Endodermal cell (in vitro differentiated cells): ENCODE measurements around the gene ATP5PB. TPM values are rescaled to one million over a fixed set of nuclear protein-coding genes. Genes with fewer than 3 reads are reported as not detected.
A peak's percentile ranks its signal among the peaks of the same experiment; 100 is the strongest.

Experiments
- DNase-seq: peaks from one replicate; pipeline ENCODE4 v3.0.0-alpha.2; 2017
- H3K27ac ChIP-seq: 2 replicates; pipeline ENCODE4 v1.5.1; 2013; ENCODE audit warnings: mild to moderate bottlenecking, low read depth, low read length, moderate library complexity
- H3K27me3 ChIP-seq: 2 replicates; pipeline ENCODE4 v1.6.1; 2013; ENCODE audit warnings: mild to moderate bottlenecking, low read length, moderate library complexity; ENCODE audit not compliant: insufficient read depth, control insufficient read depth, poor library complexity, severe bottlenecking
- H3K36me3 ChIP-seq: 2 replicates; pipeline ENCODE4 v1.7.0; 2013; ENCODE audit warnings: mild to moderate bottlenecking, low read length, moderate library complexity; ENCODE audit not compliant: control insufficient read depth, insufficient read depth
- H3K4me1 ChIP-seq: one replicate; pipeline ENCODE4 v1.7.0; 2013; ENCODE audit warnings: low read length; ENCODE audit not compliant: control insufficient read depth, insufficient read depth
- H3K4me3 ChIP-seq: 2 replicates; pipeline ENCODE4 v1.5.1; 2013; ENCODE audit warnings: mild to moderate bottlenecking, low read length, moderate library complexity
- H3K9ac ChIP-seq: 2 replicates; pipeline ENCODE4 v1.6.1; 2013; ENCODE audit warnings: mild to moderate bottlenecking, low read length, moderate library complexity; ENCODE audit not compliant: poor library complexity, severe bottlenecking; ENCODE audit errors: extremely low read depth
- H3K9me3 ChIP-seq: 2 replicates; pipeline ENCODE4 v1.6.1; 2013; ENCODE audit warnings: mild to moderate bottlenecking, low read length, moderate library complexity; ENCODE audit not compliant: control insufficient read depth
- H3K27ac Mint-ChIP-seq: 2 replicates; pipeline ENCODE4 v1.8.0; 2020; ENCODE audit warnings: mixed read lengths
- H3K27me3 Mint-ChIP-seq: 2 replicates; pipeline ENCODE4 v1.8.0; 2021; ENCODE audit warnings: mild to moderate bottlenecking, mixed read lengths; ENCODE audit not compliant: insufficient read depth
- H3K36me3 Mint-ChIP-seq: 2 replicates; pipeline ENCODE4 v1.8.0; 2020; ENCODE audit warnings: low read depth, mixed read lengths
- H3K4me1 Mint-ChIP-seq: 2 replicates; pipeline ENCODE4 v1.8.0; 2020; ENCODE audit warnings: mixed read lengths
- H3K4me3 Mint-ChIP-seq: 2 replicates; pipeline ENCODE4 v1.8.0; 2020; ENCODE audit warnings: mild to moderate bottlenecking, moderate library complexity, mixed read lengths
- H3K9me3 Mint-ChIP-seq: 2 replicates; pipeline ENCODE4 v1.8.0; 2020; ENCODE audit warnings: mild to moderate bottlenecking, mixed read lengths
- WGBS, 2 experiments: methylation state at CpG; one replicate each; pipeline versions ENCODE4 v1.1.5 to v1.1.7; 2013; ENCODE audit warnings: missing lambda C conversion rate in 2 of 2, mixed read lengths in 1 of 2; ENCODE audit not compliant: insufficient coverage in 1 of 2, insufficient read length in 1 of 2; 5-methylcytosine and 5-hydroxymethylcytosine counted together
- total RNA-seq, 2 donors: library from RNA; stranded (reverse); fragmentation: NEBNext Ultra II Directional in 1 of 2; extraction: Animal tissue kit (Norgen Biotek cat#: 25700) in 1 of 2; gene quantifications; 2 replicates in 1 of 2; 3 replicates in 1 of 2; pipeline ENCODE4 v1.2.1, GENCODE V29; 2021
- TF ChIP-seq, protein P1 (sequence below): fragments of 200-600 bp; sonication (generic); conservative IDR thresholded peaks from 2 replicates; pipeline ENCODE4 v1.5.0; 2021; ENCODE audit warnings: antibody characterized with exemption, mild to moderate bottlenecking

The ATP5PB gene
- total RNA-seq, 2 donors from 2014 or later: 165 to 181 TPM

DNA sequence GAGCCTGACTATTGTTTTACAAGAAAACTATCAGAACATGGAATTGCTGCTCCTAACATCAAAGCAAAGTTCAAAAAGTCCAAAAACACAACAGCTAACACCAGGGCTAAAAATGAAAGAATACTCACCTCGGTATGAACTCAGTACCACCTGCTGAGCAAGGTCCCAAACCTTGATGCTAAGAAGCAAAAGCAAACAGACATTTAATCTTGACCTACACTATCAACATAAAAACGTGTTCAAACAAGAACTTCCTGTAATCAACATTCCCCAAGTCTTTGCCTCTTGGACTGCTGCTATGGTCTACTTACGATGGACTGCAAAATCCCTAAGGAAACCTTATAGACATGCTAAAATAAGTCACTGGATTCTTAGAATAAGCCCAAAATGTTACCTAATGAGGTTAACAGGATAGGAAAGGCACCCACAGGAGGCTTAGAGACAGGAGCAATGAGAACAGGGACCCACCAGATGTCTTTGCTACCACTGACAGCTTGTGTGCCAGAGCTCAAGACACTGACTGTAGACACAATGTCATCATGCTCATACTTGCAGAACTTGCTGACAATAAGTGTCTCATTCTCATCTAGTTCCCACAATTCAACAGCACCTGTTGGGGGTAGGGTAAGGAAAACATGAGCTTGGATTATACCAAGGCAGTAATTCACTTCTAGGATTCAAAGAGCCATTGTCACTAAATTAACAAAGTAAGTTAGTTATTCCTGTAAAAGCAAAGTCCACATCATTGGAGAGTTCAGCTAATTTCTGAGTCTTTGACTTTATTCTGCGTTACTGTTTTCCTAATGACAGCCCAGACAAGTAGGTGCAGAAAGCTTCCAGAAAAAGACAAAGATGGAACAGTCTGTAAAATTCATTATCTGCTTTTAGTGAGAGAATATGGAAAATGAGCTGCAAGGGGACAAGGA lies 2.0 kb upstream of the ATP5PB start:
- H3K4me3 Mint-ChIP-seq: peak overlapping the region; percentile 99
- H3K27ac ChIP-seq: no peak overlapping the region
- peak overlapping the region; percentile 99 for H3K4me3 ChIP-seq
- H3K27me3 ChIP-seq: no peaks in the 10 kb centered on the region
- H3K36me3 ChIP-seq: peaks cover 53% of the 10 kb centered on the region
- peaks cover 49% of the 10 kb centered on the region for H3K36me3 Mint-ChIP-seq
- peak overlapping the region; percentile 93 for H3K9ac ChIP-seq
- no peak for DNase-seq
- peaks cover 2% of the 10 kb centered on the region for H3K4me1 ChIP-seq
- H3K9me3 Mint-ChIP-seq: no peaks in the 10 kb centered on the region
- H3K9me3 ChIP-seq: no peaks in the 10 kb centered on the region
- TF ChIP-seq, protein P1, sequence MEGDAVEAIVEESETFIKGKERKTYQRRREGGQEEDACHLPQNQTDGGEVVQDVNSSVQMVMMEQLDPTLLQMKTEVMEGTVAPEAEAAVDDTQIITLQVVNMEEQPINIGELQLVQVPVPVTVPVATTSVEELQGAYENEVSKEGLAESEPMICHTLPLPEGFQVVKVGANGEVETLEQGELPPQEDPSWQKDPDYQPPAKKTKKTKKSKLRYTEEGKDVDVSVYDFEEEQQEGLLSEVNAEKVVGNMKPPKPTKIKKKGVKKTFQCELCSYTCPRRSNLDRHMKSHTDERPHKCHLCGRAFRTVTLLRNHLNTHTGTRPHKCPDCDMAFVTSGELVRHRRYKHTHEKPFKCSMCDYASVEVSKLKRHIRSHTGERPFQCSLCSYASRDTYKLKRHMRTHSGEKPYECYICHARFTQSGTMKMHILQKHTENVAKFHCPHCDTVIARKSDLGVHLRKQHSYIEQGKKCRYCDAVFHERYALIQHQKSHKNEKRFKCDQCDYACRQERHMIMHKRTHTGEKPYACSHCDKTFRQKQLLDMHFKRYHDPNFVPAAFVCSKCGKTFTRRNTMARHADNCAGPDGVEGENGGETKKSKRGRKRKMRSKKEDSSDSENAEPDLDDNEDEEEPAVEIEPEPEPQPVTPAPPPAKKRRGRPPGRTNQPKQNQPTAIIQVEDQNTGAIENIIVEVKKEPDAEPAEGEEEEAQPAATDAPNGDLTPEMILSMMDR: no peak
- no peaks in the 10 kb centered on the region for H3K27me3 Mint-ChIP-seq
- H3K27ac Mint-ChIP-seq: peak overlapping the region; percentile 79
- H3K4me1 Mint-ChIP-seq: peaks cover 32% of the 10 kb centered on the region
- 75 to 81% methylated on average over 4 of the region's 4 CpGs for WGBS, 2 experiments

DNA sequence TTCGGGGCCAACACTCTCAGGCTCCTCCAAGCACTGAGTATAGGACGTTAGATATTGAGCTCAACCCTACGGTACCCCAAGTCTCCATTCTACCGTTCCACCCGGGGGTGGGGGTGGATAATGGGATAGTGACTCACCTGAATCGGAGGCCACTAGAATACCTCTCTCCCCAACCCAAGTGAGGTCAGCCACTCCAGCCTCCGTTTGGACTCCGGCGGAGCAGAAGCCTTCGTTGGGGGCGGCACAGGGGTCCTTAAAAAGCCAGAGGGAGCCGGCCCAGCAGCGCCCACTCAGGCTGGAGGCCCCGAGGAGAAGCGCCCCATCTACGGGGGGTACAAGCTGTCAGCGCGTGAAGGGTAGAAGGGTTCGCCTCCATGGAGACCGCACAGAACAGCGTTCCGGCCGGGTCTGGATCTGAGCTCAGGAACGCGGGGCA lies 764 bp upstream of the ATP5PB start:
- Mint-ChIP-seq H3K4me1 (peaks cover 32% of the 10 kb centered on the region), H3K4me3 (peak overlapping the region; percentile 99), H3K36me3 (peaks cover 39% of the 10 kb centered on the region), H3K27me3 (no peaks in the 10 kb centered on the region), H3K9me3 (no peaks in the 10 kb centered on the region), H3K27ac (peak overlapping the region; percentile 97)
- Histone ChIP-seq H3K9ac (peak overlapping the region; percentile 93), H3K27me3 (no peaks in the 10 kb centered on the region), H3K9me3 (no peaks in the 10 kb centered on the region), H3K4me3 (peak overlapping the region; percentile 99), H3K36me3 (peaks cover 43% of the 10 kb centered on the region), H3K27ac (no peak overlapping the region), H3K4me1 (peaks cover 2% of the 10 kb centered on the region)
- no peak for DNase-seq
- TF ChIP-seq, protein P1: no peak
- WGBS, 2 experiments: 0 to 1% methylated on average over 7 to 21 of the region's 25 CpGs

DNA sequence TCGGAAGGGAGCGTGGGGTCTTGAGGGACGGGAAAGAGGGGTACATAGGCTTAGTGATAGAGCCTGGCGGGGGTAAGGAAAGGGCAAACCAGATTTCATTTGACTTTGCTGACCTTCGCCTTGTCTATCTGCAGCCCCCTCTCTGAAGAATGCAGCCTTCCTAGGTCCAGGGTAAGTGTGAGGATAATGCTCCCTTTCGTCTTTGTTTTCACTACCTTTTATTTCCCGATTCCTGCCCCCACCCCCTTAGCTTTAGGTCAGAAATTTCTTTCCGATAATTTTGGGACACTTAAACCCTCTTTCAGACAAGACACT lies 396 bp downstream of the ATP5PB start:
- peaks cover 37% of the 10 kb centered on the region for H3K36me3 Mint-ChIP-seq
- DNase-seq: no peak
- peak overlapping the region; percentile 99 for H3K4me3 Mint-ChIP-seq
- Histone ChIP-seq H3K9me3 (no peaks in the 10 kb centered on the region), H3K9ac (peak overlapping the region; percentile 94), H3K27ac (peak overlapping the region; percentile 65), H3K4me1 (peaks cover 2% of the 10 kb centered on the region), H3K27me3 (no peaks in the 10 kb centered on the region), H3K36me3 (peaks cover 43% of the 10 kb centered on the region), H3K4me3 (peak overlapping the region; percentile 99)
- no peaks in the 10 kb centered on the region for H3K9me3 Mint-ChIP-seq
- 0 to 1% methylated on average over 7 to 8 of the region's 8 CpGs for WGBS, 2 experiments
- H3K27me3 Mint-ChIP-seq: no peaks in the 10 kb centered on the region
- H3K27ac Mint-ChIP-seq: peak overlapping the region; percentile 97
- H3K4me1 Mint-ChIP-seq: peaks cover 32% of the 10 kb centered on the region
- TF ChIP-seq, protein P1: no peak
